H1 (cell line): ENCODE data around the gene FASN. TPM values are rescaled to one million over a fixed set of nuclear protein-coding genes. Genes with fewer than 3 reads are reported as not detected.

Experiments used
- CBX8 ChIP-seq: fragments of 300-800, 300-1000 bp; sonication (generic); IDR thresholded peaks from 2 replicates; pipeline ENCODE4 v1.7.1; 2016; ENCODE audit warnings: low read depth, low read length, borderline replicate concordance
- CREB1 ChIP-seq: IDR thresholded peaks from 2 replicates; pipeline ENCODE4 v1.6.1; 2012; ENCODE audit warnings: inconsistent platforms
- CTCF ChIP-seq, 3 experiments: IDR thresholded peaks; 1 replicate in 2 of 3; 2 replicates in 1 of 3; pipeline versions ENCODE4 v1.5.1 to v1.6.1; 2011; ENCODE audit warnings: low read length in 3 of 3, mild to moderate bottlenecking in 3 of 3, inconsistent platforms in 2 of 3, low read depth in 1 of 3, moderate library complexity in 1 of 3; ENCODE audit not compliant: insufficient read depth in 1 of 3; ENCODE audit errors: control extremely low read depth in 1 of 3
- GABPA ChIP-seq: IDR thresholded peaks from 2 replicates; pipeline ENCODE4 v1.6.1; 2011; ENCODE audit warnings: mild to moderate bottlenecking, low read length, moderate library complexity, borderline replicate concordance; ENCODE audit not compliant: insufficient read depth
- JUND ChIP-seq: IDR thresholded peaks from 2 replicates; pipeline ENCODE4 v1.6.1; 2011; ENCODE audit warnings: mild to moderate bottlenecking, improper control_type of control experiment, low read length
- MAX ChIP-seq: IDR thresholded peaks from 2 replicates; pipeline ENCODE4 v1.6.1; 2012; ENCODE audit warnings: inconsistent platforms
- POLR2A ChIP-seq, 2 experiments: IDR thresholded peaks; 1 replicate in 1 of 2; 2 replicates in 1 of 2; pipeline ENCODE4 v1.6.1; 2011; ENCODE audit warnings: low read depth in 2 of 2, low read length in 2 of 2, mild to moderate bottlenecking in 2 of 2; ENCODE audit errors: control extremely low read depth in 1 of 2
- POLR2AphosphoS5 ChIP-seq: IDR thresholded peaks from 2 replicates; pipeline ENCODE4 v1.6.1; 2011; ENCODE audit warnings: low read depth, low read length
- RAD21 ChIP-seq, 2 experiments: IDR thresholded peaks in 1 of 2; conservative IDR thresholded peaks in 1 of 2; 2 replicates each; pipeline ENCODE4 v1.6.1; 2011; ENCODE audit warnings: low read depth in 2 of 2, low read length in 2 of 2, improper control_type of control experiment in 1 of 2, inconsistent platforms in 1 of 2, mild to moderate bottlenecking in 1 of 2, moderate library complexity in 1 of 2
- RXRA ChIP-seq: IDR thresholded peaks from 2 replicates; pipeline ENCODE4 v1.6.1; 2011; ENCODE audit warnings: low read depth, mild to moderate bottlenecking, low read length, moderate library complexity; ENCODE audit not compliant: insufficient read depth
- SIN3A ChIP-seq, 2 experiments: IDR thresholded peaks in 1 of 2; conservative IDR thresholded peaks in 1 of 2; 2 replicates each; pipeline ENCODE4 v1.6.1; 2011 to 2012; ENCODE audit warnings: low read length in 2 of 2, improper control_type of control experiment in 1 of 2, low read depth in 1 of 2, mild to moderate bottlenecking in 1 of 2
- SP1 ChIP-seq: IDR thresholded peaks from 2 replicates; pipeline ENCODE4 v1.6.1; 2011; ENCODE audit warnings: low read depth, low read length
- TAF1 ChIP-seq: IDR thresholded peaks from 2 replicates; pipeline ENCODE4 v1.6.1; 2011; ENCODE audit warnings: mild to moderate bottlenecking, low read depth, low read length
- TAF7 ChIP-seq: optimal IDR thresholded peaks from 2 replicates; pipeline ENCODE3; 2011; ENCODE audit warnings: low read depth, mild to moderate bottlenecking, inconsistent platforms, low read length, moderate library complexity, borderline replicate concordance
- polyA plus RNA-seq, 7 experiments: library from polyadenylated mRNA; depleted of rRNA in 3 of 7; stranded (reverse) in 5 of 7; unstranded in 2 of 7; fragments of >200 nt in 5 of 7; fragments of 200-250 nt in 2 of 7; gene quantifications; 1 replicate in 5 of 7; 2 replicates in 1 of 7; 4 replicates in 1 of 7; pipeline versions ENCODE4 v1.2.1 to v1.2.3, GENCODE V29; 2011 to 2013; ENCODE audit warnings: missing spikeins in 2 of 7, mixed read lengths in 2 of 7
- total RNA-seq: library from RNA; stranded (reverse); fragmentation: NEBNext Ultra II Directional; extraction: Animal tissue kit (Norgen Biotek cat#: 25700); gene quantifications from 2 replicates; pipeline ENCODE4 v1.2.1, GENCODE V29; 2021

The FASN gene
- total and polyA plus RNA-seq, 2 of the 8 experiments (the other 6 are each of a cell fraction or from before 2014, with no cell fraction given), result 143 to 561 TPM

- TF ChIP-seq MAX, result peak; percentile 90
- TF ChIP-seq CREB1, result no peak
- TF ChIP-seq GABPA, result peak; percentile 62; the same call in 1 of the 2 replicates
- peak in 1 of 2 experiments; percentile 65; a peak in 1 of 3 replicates for TF ChIP-seq POLR2A (IDR thresholded peaks at IDR 0.05; ENCODE audit: control extremely low read depth in 1 of 2, low read depth in 2 of 2, low read length in 2 of 2)
- TF ChIP-seq CBX8, result no peak
- TF ChIP-seq TAF1, result 0 out of 2 replicates have a peak, but pooled peaks have one; percentile 43
- TF ChIP-seq SP1, result peak; percentile 56; the same call in 1 of the 2 replicates
- 0 out of 2 replicates have a peak, but pooled peaks have one; percentile 48 for TF ChIP-seq POLR2AphosphoS5
- TF ChIP-seq CTCF (IDR thresholded peaks at IDR 0.05; ENCODE audit: control extremely low read depth in 1 of 3, insufficient read depth in 1 of 3, low read depth in 1 of 3, low read length in 3 of 3), result no peak
- peak; percentile 45 for TF ChIP-seq TAF7
- 0 out of 4 replicates have a peak, but pooled peaks have one; percentile 13 to 69 for TF ChIP-seq SIN3A (conservative IDR thresholded peaks at IDR 0.05 in 1 of 2, IDR thresholded peaks at IDR 0.05 in 1 of 2; ENCODE audit: low read depth in 1 of 2, low read length in 2 of 2)
- TF ChIP-seq RAD21 (IDR thresholded peaks at IDR 0.05 in 1 of 2, conservative IDR thresholded peaks at IDR 0.05 in 1 of 2; ENCODE audit: low read depth in 2 of 2, low read length in 2 of 2), result 0 out of 4 replicates have a peak, but pooled peaks of 1 of the 2 experiments have one; percentile 4
- 0 out of 2 replicates have a peak, but pooled peaks have one; percentile 62 for TF ChIP-seq RXRA
- no peak for TF ChIP-seq JUND
Observed at GRCh38 chr17:82103553-82104451, 5.8 kb upstream of the FASN start (continued).
